ENCODE results near the gene TWSG1.

- no peak for TF ChIP-seq CTCF (IDR thresholded peaks at IDR 0.05)
- no peak for TF ChIP-seq EP300 (IDR thresholded peaks at IDR 0.05)
These were observed 14.2 kb downstream of the TWSG1 start for GRCh38 chr18:9348766-9349165.
